RPMI7951 (cell line): Measurements from ENCODE around the gene NQO1. TPM values are rescaled to one million over a fixed set of nuclear protein-coding genes. Genes with fewer than 3 reads are reported as not detected.

Source experiments
- total RNA-seq: library from RNA; depleted of rRNA; stranded (reverse); fragments of >200 nt; shearing (Covaris generic); gene quantifications from 2 replicates; pipeline ENCODE4 v1.2.3, GENCODE V29; 2014; rRNA removed

NQO1 gene
- total RNA-seq, 1 experiment from 2014 or later, result 2,459 TPM

Other genes with a start within 250 kb of the NQO1 start
- 10.7 and 11.9 TPM in 2 replicates for gene NFAT5, start 160.6 kb downstream of the NQO1 start, total RNA-seq
- 20.6 and 26.8 TPM in 2 replicates for gene NOB1, start 28.4 kb upstream of the NQO1 start, total RNA-seq
- gene WWP2, start 35.8 kb upstream of the NQO1 start, total RNA-seq, result 15.3 and 21.5 TPM in 2 replicates
- under 0.01 and 0.10 TPM in 2 replicates for gene CLEC18A, start 224.8 kb upstream of the NQO1 start, total RNA-seq